Neuron (in vitro differentiated cells): Measurements from ENCODE around the gene TRIM63.

Experiments
- H2AFZ ChIP-seq: one replicate; pipeline ENCODE4 v1.6.1; 2013; ENCODE audit warnings: low read depth, mild to moderate bottlenecking, inconsistent platforms, low read length, moderate library complexity
- H3K27me3 ChIP-seq: one replicate; pipeline ENCODE4 v1.6.1; 2013; ENCODE audit warnings: low read length; ENCODE audit not compliant: insufficient read depth
- H3K36me3 ChIP-seq: one replicate; pipeline ENCODE4 v1.6.1; 2013; ENCODE audit warnings: low read length; ENCODE audit not compliant: insufficient read depth
- H3K4me1 ChIP-seq: one replicate; pipeline ENCODE4 v1.6.1; 2013; ENCODE audit warnings: low read length; ENCODE audit not compliant: insufficient read depth
- H3K4me3 ChIP-seq: 2 replicates; pipeline ENCODE4 v1.5.1; 2013; ENCODE audit warnings: mild to moderate bottlenecking, low read length, moderate library complexity
- H3K9me3 ChIP-seq: one replicate; pipeline ENCODE4 v1.6.1; 2013; ENCODE audit warnings: low read length

Gene TRIM63

GRCh38 chr1:26032656-26033357 lies 34.6 kb downstream of the TRIM63 start:
- no peak overlapping the region for H2AFZ ChIP-seq
- no peaks in the 10 kb centered on the region for H3K9me3 ChIP-seq
- H3K4me3 ChIP-seq, result no peak overlapping the region
- no peaks in the 10 kb centered on the region for H3K36me3 ChIP-seq
- H3K4me1 ChIP-seq, result peaks cover 8% of the 10 kb centered on the region
- peaks cover 2% of the 10 kb centered on the region for H3K27me3 ChIP-seq

GRCh38 chr1:26031611-26032220 lies 35.7 kb downstream of the TRIM63 start:
- H3K36me3 ChIP-seq, result no peaks in the 10 kb centered on the region
- H2AFZ ChIP-seq, result no peak overlapping the region
- no peaks in the 10 kb centered on the region for H3K9me3 ChIP-seq
- H3K4me1 ChIP-seq, result peaks cover 7% of the 10 kb centered on the region
- H3K27me3 ChIP-seq, result peaks cover 2% of the 10 kb centered on the region
- H3K4me3 ChIP-seq, result no peak overlapping the region

GRCh38 chr1:26031196-26031595 lies 36.2 kb downstream of the TRIM63 start:
- Histone ChIP-seq H3K9me3 (no peaks in the 10 kb centered on the region), H2AFZ (no peak overlapping the region), H3K4me1 (peaks cover 2% of the 10 kb centered on the region), H3K27me3 (peaks cover 2% of the 10 kb centered on the region), H3K4me3 (no peak overlapping the region), H3K36me3 (no peaks in the 10 kb centered on the region)

GRCh38 chr1:26029864-26030481 lies 37.5 kb downstream of the TRIM63 start:
- no peak overlapping the region for H3K4me3 ChIP-seq
- no peaks in the 10 kb centered on the region for H3K9me3 ChIP-seq
- peaks cover 2% of the 10 kb centered on the region for H3K27me3 ChIP-seq
- H3K36me3 ChIP-seq, result no peaks in the 10 kb centered on the region
- no peak overlapping the region for H2AFZ ChIP-seq
- H3K4me1 ChIP-seq, result no peaks in the 10 kb centered on the region

GRCh38 chr1:26029054-26029863 lies 38.2 kb downstream of the TRIM63 start:
- no peaks in the 10 kb centered on the region for H3K4me1 ChIP-seq
- H3K36me3 ChIP-seq, result no peaks in the 10 kb centered on the region
- H3K9me3 ChIP-seq, result no peaks in the 10 kb centered on the region
- H2AFZ ChIP-seq, result no peak overlapping the region
- H3K27me3 ChIP-seq, result peaks cover 3% of the 10 kb centered on the region
- H3K4me3 ChIP-seq, result no peak overlapping the region

- Histone ChIP-seq H3K4me1 (no peaks in the 10 kb centered on the region), H2AFZ (no peak overlapping the region), H3K27me3 (peaks cover 7% of the 10 kb centered on the region), H3K9me3 (no peaks in the 10 kb centered on the region), H3K4me3 (no peak overlapping the region), H3K36me3 (no peaks in the 10 kb centered on the region)
Observed at GRCh38 chr1:26028490-26028980, 38.9 kb downstream of the TRIM63 start.

GRCh38 chr1:26027716-26028489 lies 39.5 kb downstream of the TRIM63 start:
- Histone ChIP-seq H3K4me1 (no peaks in the 10 kb centered on the region), H3K36me3 (no peaks in the 10 kb centered on the region), H3K27me3 (peaks cover 7% of the 10 kb centered on the region), H3K4me3 (no peak overlapping the region), H2AFZ (no peak overlapping the region), H3K9me3 (no peaks in the 10 kb centered on the region)

GRCh38 chr1:26025517-26025916 lies 41.9 kb downstream of the TRIM63 start:
- H3K4me1 ChIP-seq, result peaks cover 8% of the 10 kb centered on the region
- H2AFZ ChIP-seq, result no peak overlapping the region
- H3K9me3 ChIP-seq, result no peaks in the 10 kb centered on the region
- H3K4me3 ChIP-seq, result no peak overlapping the region
- peaks cover 5% of the 10 kb centered on the region for H3K27me3 ChIP-seq
- H3K36me3 ChIP-seq, result no peaks in the 10 kb centered on the region

- H3K4me1 ChIP-seq, result peaks cover 13% of the 10 kb centered on the region
- H3K27me3 ChIP-seq, result peaks cover 5% of the 10 kb centered on the region
Observed at GRCh38 chr1:26025060-26025459, 42.4 kb downstream of the TRIM63 start.

GRCh38 chr1:26023826-26024225 lies 43.6 kb downstream of the TRIM63 start:
- Histone ChIP-seq H3K9me3 (no peaks in the 10 kb centered on the region), H3K4me1 (peaks cover 18% of the 10 kb centered on the region), H3K36me3 (no peaks in the 10 kb centered on the region), H3K27me3 (peaks cover 5% of the 10 kb centered on the region), H3K4me3 (no peak overlapping the region), H2AFZ (no peak overlapping the region)

More at GRCh38 chr1:26025060-26025459, 42.4 kb downstream of the TRIM63 start:
- Histone ChIP-seq H3K4me3 (no peak overlapping the region), H3K36me3 (no peaks in the 10 kb centered on the region), H3K9me3 (no peaks in the 10 kb centered on the region), H2AFZ (no peak overlapping the region)

GRCh38 chr1:26023009-26023408 lies 44.4 kb downstream of the TRIM63 start:
- H3K36me3 ChIP-seq, result no peaks in the 10 kb centered on the region
- no peak overlapping the region for H3K4me3 ChIP-seq
- H3K4me1 ChIP-seq, result peaks cover 24% of the 10 kb centered on the region

GRCh38 chr1:26022404-26022779 lies 45.0 kb downstream of the TRIM63 start:
- no peaks in the 10 kb centered on the region for H3K9me3 ChIP-seq
- peaks cover 24% of the 10 kb centered on the region for H3K4me1 ChIP-seq
- no peak overlapping the region for H2AFZ ChIP-seq
- no peak overlapping the region for H3K4me3 ChIP-seq
- peaks cover 5% of the 10 kb centered on the region for H3K27me3 ChIP-seq
- H3K36me3 ChIP-seq, result no peaks in the 10 kb centered on the region

More at GRCh38 chr1:26023009-26023408, 44.4 kb downstream of the TRIM63 start:
- Histone ChIP-seq H2AFZ (no peak overlapping the region), H3K27me3 (peaks cover 5% of the 10 kb centered on the region), H3K9me3 (no peaks in the 10 kb centered on the region)
